G401.6 (cell line): ENCODE data around the gene COQ5.
"Not testable (repeated sequence)": the region's sequence is repeated elsewhere in the genome, so short reads cannot be mapped to it uniquely, and the experiment has no call there.

Experiments
- FAIRE-seq: peaks from 2 replicates; lab custom pipeline; 2012; peaks lifted over from hg19 to GRCh38; lab: Jason Lieb, UNC

COQ5 gene

GRCh38 chr12:120522568-120522967, 6.4 kb downstream of the COQ5 start:
- FAIRE-seq: no peak

DNA sequence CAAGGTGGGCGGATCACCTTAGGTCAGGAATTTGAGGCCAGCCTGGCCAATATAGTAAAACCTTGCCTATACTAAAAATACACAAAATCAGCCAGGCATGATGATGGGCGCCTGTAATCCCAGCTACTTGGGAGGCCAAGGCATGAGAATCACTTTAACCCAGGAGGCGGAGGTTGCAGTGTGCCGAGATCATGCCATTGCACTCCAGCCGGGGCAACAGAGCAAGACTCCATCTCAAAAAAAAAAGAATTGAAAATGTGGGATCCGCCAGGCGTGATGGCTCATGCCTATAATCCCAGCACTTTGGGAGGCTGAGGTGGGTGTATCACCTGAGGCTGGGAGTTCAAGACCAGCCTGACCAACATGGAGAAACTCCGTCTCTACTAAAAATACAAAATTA, 9.6 kb downstream of the COQ5 start:
- FAIRE-seq: not testable (repeated sequence)

- no peak for FAIRE-seq
These were observed 13.5 kb downstream of the COQ5 start for GRCh38 chr12:120515496-120515895.

DNA sequence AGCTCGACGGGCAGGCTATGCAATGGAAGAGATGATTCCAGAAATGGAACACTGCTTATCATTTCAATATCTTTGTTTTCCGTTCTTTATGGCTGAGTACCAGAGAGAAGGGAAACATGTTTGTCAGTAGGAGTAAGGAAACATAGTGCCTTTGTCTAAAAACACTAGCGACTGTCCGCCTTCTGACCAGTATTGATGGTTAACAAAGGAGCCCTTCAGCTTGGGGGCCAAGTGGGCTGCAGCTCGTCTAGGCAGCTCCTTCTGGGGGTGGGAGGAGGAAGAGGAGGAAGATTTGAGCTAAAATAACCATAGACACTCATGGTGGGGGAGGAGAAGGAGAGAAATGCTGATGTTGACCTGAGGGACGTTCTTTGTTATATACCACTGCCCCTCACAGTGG, 15.0 kb downstream of the COQ5 start:
- FAIRE-seq: no peak

DNA sequence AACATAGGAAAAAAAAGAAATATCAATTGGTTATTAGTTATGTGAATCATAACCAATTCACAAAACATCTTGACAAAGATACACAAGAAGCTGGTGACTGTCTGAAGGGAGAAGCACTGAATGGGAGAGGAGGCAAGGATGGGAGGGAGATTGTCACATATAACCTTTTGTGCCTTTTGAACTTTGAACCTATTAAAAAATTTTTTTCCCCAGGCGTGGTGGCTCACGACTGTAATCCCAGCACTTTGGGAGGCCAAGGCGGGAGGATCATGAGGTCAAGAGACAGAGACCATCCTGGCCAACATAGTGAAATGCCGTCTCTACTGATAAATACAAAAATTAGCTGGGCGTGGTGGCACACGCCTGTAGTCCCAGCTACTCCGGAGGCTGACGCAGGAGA, 20.4 kb downstream of the COQ5 start:
- FAIRE-seq: no peak

- FAIRE-seq: no peak
These were observed 24.4 kb downstream of the COQ5 start for GRCh38 chr12:120504587-120504986.

- FAIRE-seq: no peak
These were observed 28.4 kb downstream of the COQ5 start for GRCh38 chr12:120500581-120500980.

DNA sequence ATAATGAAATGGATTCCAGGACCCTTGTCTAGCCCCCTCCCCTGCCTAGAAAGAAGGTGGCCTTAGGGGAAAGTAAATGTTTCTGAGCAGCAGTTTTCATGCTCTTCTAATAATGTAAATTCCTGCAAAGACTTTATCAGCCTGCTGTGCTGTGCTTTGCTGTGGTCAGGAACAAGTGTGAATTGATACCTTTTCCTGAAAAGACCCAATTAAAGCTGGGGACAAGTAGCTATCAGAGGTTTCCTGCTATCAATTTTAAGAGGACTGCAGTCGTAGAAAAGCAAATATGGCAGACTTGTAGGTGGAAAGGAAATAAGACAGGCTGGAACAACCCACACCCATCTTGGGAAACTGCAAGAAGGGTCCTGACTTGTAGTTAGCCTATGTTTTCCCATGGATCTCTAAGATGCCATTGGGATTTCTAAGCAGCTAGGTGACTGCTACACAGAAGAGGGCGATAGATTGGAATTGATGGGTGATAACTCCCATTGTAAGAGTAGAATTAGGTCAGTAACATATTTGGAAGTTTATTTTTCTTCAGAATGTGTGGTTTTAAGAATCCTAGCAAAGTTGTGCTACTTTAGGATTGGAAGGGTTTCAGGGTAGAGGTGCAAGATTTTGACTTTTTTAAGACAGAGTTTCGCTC, 30.0 kb downstream of the COQ5 start:
- FAIRE-seq: no peak

DNA sequence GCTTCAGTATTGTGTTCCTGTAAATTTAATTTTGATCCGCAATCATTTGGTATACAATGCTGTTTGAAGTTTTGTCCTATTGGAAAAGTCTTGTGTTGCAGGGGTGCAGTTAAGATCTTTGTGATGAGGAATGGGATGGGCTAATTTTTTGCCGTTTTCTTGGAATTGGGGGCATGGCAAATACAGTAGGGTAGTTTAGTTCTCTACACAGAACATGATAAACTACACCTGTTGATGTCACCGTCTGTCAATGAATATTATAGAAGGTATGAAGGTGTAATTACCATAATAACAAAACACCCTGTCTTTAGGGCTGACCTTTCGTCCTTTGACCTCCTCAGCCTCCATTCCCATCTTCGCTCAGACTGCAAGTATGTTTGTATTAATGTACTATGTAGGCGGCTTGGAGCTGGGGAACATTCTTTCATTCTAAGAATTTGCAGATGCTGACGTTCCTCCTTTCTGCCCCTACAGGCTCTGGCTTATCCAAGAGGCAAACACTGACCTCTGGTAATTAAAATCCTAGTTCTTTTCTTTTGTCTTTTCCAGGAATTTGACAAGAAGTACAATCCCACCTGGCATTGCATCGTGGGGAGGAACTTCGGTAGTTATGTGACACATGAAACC, 31.3 kb downstream of the COQ5 start:
- FAIRE-seq: no peak

- FAIRE-seq: no peak
These were observed 32.3 kb downstream of the COQ5 start for GRCh38 chr12:120496413-120497340.

GRCh38 chr12:120495731-120496412, 33.1 kb downstream of the COQ5 start, which contains the start of gene DYNLL1:
TSS of gene DYNLL1 (plus strand) at chr12:120496113. CDS start at chr12:120496422, 309 bp downstream.
- peak; percentile 78 for FAIRE-seq

DNA sequence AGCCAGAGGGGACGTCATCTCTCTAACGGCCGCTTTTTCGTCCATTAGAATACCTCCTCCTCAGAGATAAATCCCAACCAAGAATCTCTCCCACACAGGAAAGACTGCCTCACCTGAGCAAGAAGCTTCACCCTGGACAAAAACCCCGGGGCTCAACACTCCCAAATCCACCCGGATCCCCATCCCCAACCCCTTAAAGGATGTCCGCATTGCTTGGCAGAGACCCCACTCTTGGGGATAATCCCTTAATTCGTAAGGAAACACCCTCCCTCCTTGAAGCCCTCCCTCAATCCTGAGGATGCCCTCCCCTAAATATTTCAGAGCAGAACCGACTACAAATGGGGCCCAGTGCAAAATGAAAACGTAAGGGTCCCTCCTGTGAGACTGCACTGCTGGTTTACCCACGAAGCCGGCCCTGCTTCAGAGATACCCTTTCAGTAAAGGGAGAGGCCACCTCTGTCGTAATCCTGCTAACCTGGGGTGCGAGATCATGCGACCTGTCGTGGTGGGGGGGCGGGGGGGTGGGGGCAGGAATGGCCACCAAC, 33.7 kb downstream of the COQ5 start:
- no peak for FAIRE-seq

DNA sequence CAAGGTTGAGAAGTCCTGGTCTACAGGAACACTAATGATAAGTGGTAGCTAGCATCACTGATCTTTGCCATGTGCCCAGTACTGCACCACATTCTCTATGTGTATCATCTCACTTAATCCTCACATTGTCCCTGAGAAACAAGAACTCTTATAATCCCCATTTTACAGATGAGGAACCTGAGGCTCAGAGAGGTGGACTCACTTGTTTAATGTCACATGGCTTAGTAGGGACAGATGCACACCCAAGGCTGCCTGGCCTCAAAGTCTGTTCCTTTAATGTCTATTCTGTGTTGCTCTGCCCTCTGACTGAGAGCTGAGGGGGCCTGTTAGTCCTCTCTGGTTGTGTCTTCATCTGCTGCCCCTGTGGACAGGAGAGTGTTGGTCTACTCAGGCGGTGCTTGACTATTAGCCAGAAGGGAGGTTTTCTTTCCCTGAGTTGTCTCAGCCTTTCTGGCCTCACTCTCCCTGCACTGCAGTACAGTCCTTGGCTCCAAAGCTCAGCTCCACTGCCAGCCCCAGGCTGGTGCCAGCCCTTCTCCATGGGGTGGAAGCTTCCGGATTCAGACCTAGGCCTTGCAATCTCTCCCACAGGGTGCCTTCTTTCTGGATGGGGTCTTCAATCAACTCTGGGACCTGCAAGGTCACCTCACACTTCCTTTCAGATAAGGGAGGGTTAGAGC, 38.0 kb downstream of the COQ5 start:
- no peak for FAIRE-seq

DNA sequence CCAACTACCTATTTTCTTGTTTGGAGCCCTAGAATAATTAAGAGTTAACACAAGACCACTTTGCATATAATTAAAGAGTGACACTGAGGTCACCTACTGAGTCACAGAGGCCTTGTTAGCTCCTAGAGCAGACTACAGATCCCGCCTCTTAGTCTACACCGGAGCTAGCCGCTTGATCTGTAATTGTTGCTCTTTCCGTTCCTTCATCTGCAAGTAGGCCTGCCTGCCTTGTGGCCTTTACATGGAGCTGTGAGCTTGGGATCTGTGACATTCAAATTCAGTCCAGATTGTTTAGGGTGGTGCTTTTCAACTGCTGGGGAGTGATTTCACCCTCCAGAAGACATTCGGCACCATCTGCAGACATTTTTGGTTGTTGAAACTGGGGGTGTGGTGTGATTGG, 38.6 kb downstream of the COQ5 start:
- no peak for FAIRE-seq

DNA sequence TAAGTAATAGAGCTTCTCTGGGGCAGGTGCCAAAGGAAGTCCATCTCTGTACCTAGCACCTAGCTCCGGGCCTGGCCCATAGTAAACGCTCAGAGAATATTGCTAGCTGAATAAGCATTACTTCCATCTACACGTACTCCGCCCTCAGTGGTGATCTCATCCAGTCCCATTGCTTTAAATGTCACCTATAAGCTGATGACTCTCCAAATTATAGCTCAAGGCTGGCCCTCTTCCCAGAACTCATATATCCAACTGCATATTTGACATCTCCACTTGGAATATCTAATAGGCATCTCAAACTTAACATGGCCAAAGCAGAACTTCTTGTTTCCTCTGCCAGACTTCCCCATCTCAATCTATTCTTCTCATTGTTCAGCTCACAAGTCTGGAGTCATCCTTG, 39.9 kb downstream of the COQ5 start:
- no peak for FAIRE-seq

GRCh38 chr12:120488057-120488640, 40.8 kb downstream of the COQ5 start:
- no peak for FAIRE-seq

DNA sequence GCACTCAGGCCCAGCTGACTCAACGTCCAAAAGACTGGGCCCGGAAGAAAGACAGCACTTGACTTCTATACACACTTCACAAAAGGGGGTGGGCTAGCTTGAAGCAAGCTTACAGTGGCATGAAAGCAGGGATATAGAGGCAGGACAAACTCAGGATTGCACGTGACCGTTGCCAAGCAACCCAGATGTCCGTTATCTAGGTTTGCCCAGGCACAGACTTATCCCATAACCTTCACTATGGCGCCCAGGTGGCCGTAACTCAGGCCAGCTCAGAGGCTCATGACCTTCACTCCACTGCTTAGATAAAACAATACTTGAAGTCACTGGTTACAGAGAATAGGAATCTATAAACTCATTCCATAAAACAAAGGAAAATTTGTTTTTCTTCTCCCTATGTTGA, 41.4 kb downstream of the COQ5 start:
- not testable (repeated sequence) for FAIRE-seq

DNA sequence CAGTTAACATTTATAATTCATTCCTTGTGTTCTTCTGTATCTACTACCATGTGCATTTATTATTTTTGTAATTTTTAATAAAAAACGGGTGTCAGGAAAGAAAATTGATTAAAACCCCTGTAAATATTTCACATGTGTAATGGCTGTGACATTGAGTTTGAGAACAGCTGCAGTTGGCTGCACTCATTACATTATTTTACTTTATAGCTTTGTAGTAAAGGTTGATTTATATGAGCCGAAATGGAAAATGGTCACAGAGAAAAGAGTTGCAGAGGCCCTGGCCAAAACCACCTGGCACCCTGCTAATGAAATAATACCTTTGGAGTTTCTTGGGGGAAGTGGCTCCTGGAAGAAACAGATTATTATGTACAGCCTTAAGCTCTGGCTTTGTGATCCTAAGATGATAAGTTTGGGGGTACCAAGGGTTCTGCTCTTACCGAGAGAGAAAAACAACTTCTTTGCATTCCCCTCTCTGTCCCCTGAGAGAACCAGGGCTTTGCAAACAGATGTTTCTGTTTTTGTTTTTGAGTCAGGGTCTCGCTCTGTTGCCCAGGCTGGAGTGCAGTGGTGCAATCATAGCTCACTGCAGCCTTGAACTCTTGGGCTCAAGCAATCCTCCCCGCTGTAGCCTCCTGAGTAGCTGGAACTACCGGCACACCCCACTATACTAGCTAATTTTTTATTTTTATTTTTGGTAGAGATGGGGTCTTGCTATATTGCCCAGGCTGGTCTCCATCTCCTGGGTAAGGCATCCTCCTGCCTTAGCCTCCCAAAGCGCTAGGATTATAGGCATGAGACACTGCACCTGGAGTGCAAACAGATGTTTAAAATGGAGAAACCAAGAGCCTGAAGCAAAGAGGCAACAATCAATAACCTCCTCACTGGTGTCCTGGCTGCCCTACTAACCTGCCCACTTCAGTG, 42.7 kb downstream of the COQ5 start:
- no peak for FAIRE-seq

DNA sequence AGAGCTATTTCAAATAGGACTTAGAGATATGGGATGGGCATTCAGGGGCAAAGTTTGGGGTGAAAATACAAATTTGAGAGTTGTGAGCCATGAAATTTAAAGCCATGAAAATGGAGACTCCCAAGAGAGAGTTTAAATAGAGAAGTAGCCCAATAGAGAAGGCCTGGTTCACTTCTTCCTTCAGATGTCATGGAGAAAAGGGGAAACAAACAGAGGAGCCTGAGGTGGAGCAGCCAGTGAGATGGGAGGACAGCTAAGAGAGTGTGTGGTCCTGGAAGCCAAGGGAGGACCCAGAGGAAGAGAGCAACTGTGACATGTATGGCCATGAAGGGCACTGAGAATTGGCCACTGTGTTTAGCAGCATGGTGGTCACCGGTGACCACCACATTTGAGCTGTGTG, 45.3 kb downstream of the COQ5 start:
- FAIRE-seq: no peak
